ENCODE measurements around the gene ARID4B.

DNA sequence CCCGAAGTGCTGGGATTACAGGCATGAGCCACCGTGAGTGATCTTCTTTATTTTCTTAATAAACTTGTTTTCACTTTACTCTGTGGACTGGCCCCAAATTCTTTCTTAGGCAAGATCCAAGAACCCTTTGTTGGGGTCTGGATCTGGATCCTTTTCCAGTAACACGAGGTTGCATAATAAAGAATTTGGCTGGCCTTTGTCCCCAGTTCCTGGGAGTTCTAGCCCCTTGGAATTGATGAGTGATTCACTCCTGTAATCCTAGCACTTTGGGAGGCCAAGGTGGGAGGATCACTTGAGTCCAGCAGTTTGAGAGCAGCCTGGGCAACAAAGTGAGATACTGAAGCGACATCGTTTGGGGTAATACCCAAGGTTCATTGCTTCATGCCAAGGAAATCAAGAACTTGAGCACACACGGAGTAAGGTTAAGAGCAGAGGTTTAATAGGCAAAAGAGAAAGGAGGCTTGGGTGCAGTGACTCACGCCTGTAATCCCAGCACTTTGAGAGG, 197.2 kb downstream of the ARID4B start:
- TF ChIP-seq, protein P1, sequence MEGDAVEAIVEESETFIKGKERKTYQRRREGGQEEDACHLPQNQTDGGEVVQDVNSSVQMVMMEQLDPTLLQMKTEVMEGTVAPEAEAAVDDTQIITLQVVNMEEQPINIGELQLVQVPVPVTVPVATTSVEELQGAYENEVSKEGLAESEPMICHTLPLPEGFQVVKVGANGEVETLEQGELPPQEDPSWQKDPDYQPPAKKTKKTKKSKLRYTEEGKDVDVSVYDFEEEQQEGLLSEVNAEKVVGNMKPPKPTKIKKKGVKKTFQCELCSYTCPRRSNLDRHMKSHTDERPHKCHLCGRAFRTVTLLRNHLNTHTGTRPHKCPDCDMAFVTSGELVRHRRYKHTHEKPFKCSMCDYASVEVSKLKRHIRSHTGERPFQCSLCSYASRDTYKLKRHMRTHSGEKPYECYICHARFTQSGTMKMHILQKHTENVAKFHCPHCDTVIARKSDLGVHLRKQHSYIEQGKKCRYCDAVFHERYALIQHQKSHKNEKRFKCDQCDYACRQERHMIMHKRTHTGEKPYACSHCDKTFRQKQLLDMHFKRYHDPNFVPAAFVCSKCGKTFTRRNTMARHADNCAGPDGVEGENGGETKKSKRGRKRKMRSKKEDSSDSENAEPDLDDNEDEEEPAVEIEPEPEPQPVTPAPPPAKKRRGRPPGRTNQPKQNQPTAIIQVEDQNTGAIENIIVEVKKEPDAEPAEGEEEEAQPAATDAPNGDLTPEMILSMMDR (IDR thresholded peaks at IDR 0.05), result no peak
- TF ChIP-seq POLR2A (IDR thresholded peaks at IDR 0.05), result no peak

Data from heart left ventricle (tissue), 13 donors.